GM19468 (cell line): ENCODE results near the gene CHD9NB.
A peak's percentile ranks its signal among the peaks of the same experiment; 100 is the strongest.

Experiments
- ATAC-seq: cut with Tn5 transposase; IDR thresholded peaks from one replicate; pipeline ENCODE4 v1.9.1; 2021; ENCODE audit warnings: mild to moderate bottlenecking, moderate library complexity, moderate number of reproducible peaks; ENCODE audit not compliant: unreplicated experiment; ENCODE audit errors: extremely low read depth

CHD9NB gene

GRCh38 chr16:53052519-53053501 lies at the start of gene CHD9NB:
Gene CHD9NB (minus strand): TSS chr16:53052897. CDS start chr16:53044158, 8,739 bp downstream.
- no peak for ATAC-seq

- ATAC-seq: no peak
Measured at GRCh38 chr16:53100889-53101288, 48.2 kb upstream of the CHD9NB start.

GRCh38 chr16:53100131-53100748 lies 47.5 kb upstream of the CHD9NB start:
- no peak for ATAC-seq

- ATAC-seq: peak; percentile 43
Measured at GRCh38 chr16:53099318-53100130, 46.8 kb upstream of the CHD9NB start.

GRCh38 chr16:53098526-53099317 lies 46.0 kb upstream of the CHD9NB start:
- ATAC-seq: peak; percentile 27

GRCh38 chr16:53097190-53097589 lies 44.5 kb upstream of the CHD9NB start:
- no peak for ATAC-seq

- peak; percentile 29 for ATAC-seq
Measured at GRCh38 chr16:53094013-53094630, 41.4 kb upstream of the CHD9NB start.

- ATAC-seq: no peak
Measured at GRCh38 chr16:53093162-53093744, 40.6 kb upstream of the CHD9NB start.

- ATAC-seq: no peak
Measured at GRCh38 chr16:53092284-53092683, 39.6 kb upstream of the CHD9NB start.

- peak; percentile 31 for ATAC-seq
Measured at GRCh38 chr16:53091466-53092211, 38.9 kb upstream of the CHD9NB start.

- ATAC-seq: peak; percentile 30
Measured at GRCh38 chr16:53090591-53091411, 38.1 kb upstream of the CHD9NB start.

GRCh38 chr16:53090286-53090590 lies 37.5 kb upstream of the CHD9NB start:
- ATAC-seq: no peak

- no peak for ATAC-seq
Measured at GRCh38 chr16:53089434-53090285, 37.0 kb upstream of the CHD9NB start.

- no peak for ATAC-seq
Measured at GRCh38 chr16:53087101-53087500, 34.4 kb upstream of the CHD9NB start.

GRCh38 chr16:53085931-53086421 lies 33.3 kb upstream of the CHD9NB start:
- no peak for ATAC-seq

GRCh38 chr16:53085369-53085843 lies 32.7 kb upstream of the CHD9NB start:
- no peak for ATAC-seq
